Measurements from ENCODE around the gene ACADSB. TPM values are rescaled to one million over a fixed set of nuclear protein-coding genes. Genes with fewer than 3 reads are reported as not detected.

Gene ACADSB
- total RNA-seq, 6 donors from 2014 or later, result 10.4 to 48.2 (median 30.2) TPM

- no peak for DNase-seq
- Histone ChIP-seq H3K27me3 (no peaks in the 10 kb centered on the region), H3K27ac (no peak overlapping the region), H3K36me3 (no peaks in the 10 kb centered on the region), H3K9me3 (no peaks in the 10 kb centered on the region), H3K4me1 (peaks cover 0 to 5% (median 2%) of the 10 kb centered on the region in 4 donors), H3K4me3 (no peak overlapping the region)
- ATAC-seq (ENCODE audit: low FRiP score in 2 of 2), result no peak
- TF ChIP-seq POLR2AphosphoS5 (IDR thresholded peaks at IDR 0.05), result no peak
- TF ChIP-seq EP300 (IDR thresholded peaks at IDR 0.05), result no peak
- no peak for TF ChIP-seq CTCF (IDR thresholded peaks at IDR 0.05)
- TF ChIP-seq POLR2A (IDR thresholded peaks at IDR 0.05), result no peak
- 91% methylated on average over 7 of the region's 7 CpGs for WGBS, 2 donors
Observed at GRCh38 chr10:123018531-123018930, 9.7 kb downstream of the ACADSB start.

DNA sequence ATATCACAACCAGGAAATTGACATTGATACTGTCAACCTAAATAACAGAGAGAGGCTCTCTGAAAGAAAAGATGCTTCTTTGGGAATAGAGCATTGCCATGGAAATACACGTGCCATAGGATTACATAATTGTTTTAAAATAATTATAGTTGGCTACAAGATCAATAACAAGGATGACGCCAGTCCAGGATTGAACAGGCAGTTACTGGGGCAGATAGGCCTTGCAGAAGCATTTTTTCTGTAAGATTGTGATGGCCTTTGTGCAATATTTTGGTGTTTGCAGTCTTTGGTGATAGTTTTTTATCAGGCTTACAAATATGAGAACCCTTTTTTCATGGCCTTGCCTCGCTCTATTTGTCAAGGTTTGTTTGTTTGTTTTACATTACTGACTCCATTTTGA is 10.5 kb downstream of the ACADSB start:
- ATAC-seq (ENCODE audit: low FRiP score in 2 of 2) (no peak), DNase-seq (no peak)
- TF ChIP-seq POLR2A (IDR thresholded peaks at IDR 0.05) (no peak), CTCF (IDR thresholded peaks at IDR 0.05) (no peak), EP300 (IDR thresholded peaks at IDR 0.05) (no peak), POLR2AphosphoS5 (IDR thresholded peaks at IDR 0.05) (no peak)
- Histone ChIP-seq H3K27me3 (no peaks in the 10 kb centered on the region), H3K27ac (no peak overlapping the region), H3K9me3 (no peaks in the 10 kb centered on the region), H3K4me3 (no peak overlapping the region), H3K36me3 (no peaks in the 10 kb centered on the region), H3K4me1 (peaks cover 0 to 4% (median 0%) of the 10 kb centered on the region in 4 donors)
- WGBS, 2 donors, result 62 to 84% methylated on average over 3 of the region's 3 CpGs

DNA sequence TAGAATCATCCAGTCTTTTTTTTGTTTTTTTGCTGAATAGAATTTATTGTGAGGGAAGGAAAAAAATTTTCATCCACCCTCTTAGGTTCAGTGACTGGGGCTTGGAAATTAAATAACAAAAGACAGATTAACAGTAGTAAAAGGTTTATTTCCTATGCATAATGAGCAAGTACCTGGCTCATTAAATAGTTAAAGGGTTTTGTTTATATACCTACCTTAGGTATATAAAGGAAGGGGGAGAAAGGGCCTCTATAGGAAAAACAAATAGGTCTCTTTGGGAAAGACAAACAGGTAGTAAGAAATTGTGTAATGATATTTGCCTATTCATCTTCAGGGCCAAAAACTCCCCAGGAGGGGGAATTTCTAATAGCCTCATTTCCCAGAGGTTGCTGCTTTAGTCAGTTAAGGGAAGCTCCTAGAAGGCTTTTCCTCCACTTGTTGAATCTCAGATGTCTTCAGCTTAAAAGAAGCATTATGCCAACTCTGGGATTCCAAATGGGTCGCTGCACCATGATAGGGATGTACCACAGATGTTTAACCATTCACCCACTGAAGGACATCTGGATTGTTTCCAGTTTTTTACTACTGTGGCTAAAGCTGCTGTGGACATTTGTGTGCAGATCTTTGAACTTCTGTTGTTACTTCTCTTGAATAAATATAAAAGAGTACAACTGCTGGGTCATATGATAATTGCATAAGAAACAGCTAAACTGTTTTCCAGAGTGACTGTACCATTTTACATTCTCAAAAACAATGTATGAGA is 11.3 kb downstream of the ACADSB start:
- no peak overlapping the region for H3K4me3 ChIP-seq
- H3K9me3 ChIP-seq, result no peaks in the 10 kb centered on the region
- H3K4me1 ChIP-seq, result peaks cover 0 to 4% (median 0%) of the 10 kb centered on the region in 4 donors
- DNase-seq (no peak), ATAC-seq (ENCODE audit: low FRiP score in 2 of 2) (no peak)
- TF ChIP-seq EP300 (IDR thresholded peaks at IDR 0.05) (no peak), CTCF (IDR thresholded peaks at IDR 0.05) (no peak), POLR2AphosphoS5 (IDR thresholded peaks at IDR 0.05) (no peak), POLR2A (IDR thresholded peaks at IDR 0.05) (no peak)
- WGBS, 2 donors, result 67 to 74% methylated on average over 1 of the region's 1 CpG
- H3K36me3 ChIP-seq, result no peaks in the 10 kb centered on the region
- H3K27ac ChIP-seq, result no peak overlapping the region
- no peaks in the 10 kb centered on the region for H3K27me3 ChIP-seq

DNA sequence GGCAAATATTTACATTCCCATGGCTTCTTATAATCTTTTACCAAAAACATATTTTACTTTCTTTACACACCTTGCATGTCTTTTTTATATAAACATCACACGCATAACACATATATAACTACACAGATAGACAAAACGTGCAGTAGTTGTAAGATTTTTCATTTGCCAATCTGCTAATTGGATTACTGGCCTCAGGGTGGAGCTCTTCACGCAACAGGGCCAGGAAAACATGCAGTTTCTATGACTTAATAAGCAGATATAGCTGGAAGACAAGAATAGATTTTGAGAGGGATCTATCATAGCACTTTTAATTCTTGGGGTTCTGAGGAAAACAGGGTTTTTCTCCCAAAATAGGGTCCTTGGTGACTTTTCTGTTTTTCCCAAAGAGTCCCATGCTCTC is 12.7 kb downstream of the ACADSB start:
- ATAC-seq (ENCODE audit: low FRiP score in 2 of 2), result no peak
- WGBS, 2 donors, result 63 to 68% methylated on average over 3 of the region's 3 CpGs
- H3K27ac ChIP-seq, result no peak overlapping the region
- H3K4me3 ChIP-seq, result no peak overlapping the region
- H3K4me1 ChIP-seq, result peaks cover 0 to 4% (median 0%) of the 10 kb centered on the region in 4 donors
- no peak for DNase-seq
- H3K9me3 ChIP-seq, result no peaks in the 10 kb centered on the region
- TF ChIP-seq POLR2AphosphoS5 (IDR thresholded peaks at IDR 0.05), result no peak
- no peak for TF ChIP-seq POLR2A (IDR thresholded peaks at IDR 0.05)
- no peak for TF ChIP-seq CTCF (IDR thresholded peaks at IDR 0.05)
- no peak for TF ChIP-seq EP300 (IDR thresholded peaks at IDR 0.05)
- H3K36me3 ChIP-seq, result no peaks in the 10 kb centered on the region
- no peaks in the 10 kb centered on the region for H3K27me3 ChIP-seq

DNA sequence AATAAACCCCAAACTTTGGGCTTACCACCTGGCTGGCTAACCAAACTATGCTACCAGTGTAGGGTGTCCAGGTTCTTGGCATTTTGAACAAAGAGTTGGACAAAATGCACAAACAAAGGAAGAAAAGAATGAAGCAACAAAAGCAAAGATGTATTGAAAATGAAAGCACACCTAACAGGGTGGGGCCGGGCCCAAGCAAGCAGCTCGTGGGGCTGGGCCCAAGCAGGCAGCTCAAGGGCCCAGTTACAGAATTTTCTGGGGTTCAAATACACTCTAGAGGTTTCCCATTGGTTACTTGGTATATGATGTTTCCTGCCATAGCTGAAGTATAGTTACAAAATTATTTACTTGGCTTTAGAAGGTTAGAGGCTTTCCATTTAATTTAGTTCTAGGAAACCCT is 15.7 kb downstream of the ACADSB start:
- ATAC-seq (ENCODE audit: low FRiP score in 2 of 2) (no peak), DNase-seq (peak in 1 of 2 donors; percentile 35)
- Histone ChIP-seq H3K9me3 (no peaks in the 10 kb centered on the region), H3K36me3 (no peaks in the 10 kb centered on the region), H3K4me3 (no peak overlapping the region), H3K27me3 (no peaks in the 10 kb centered on the region), H3K4me1 (peaks cover 0 to 4% (median 0%) of the 10 kb centered on the region in 4 donors), H3K27ac (no peak overlapping the region)
- TF ChIP-seq CTCF (IDR thresholded peaks at IDR 0.05) (no peak), POLR2A (IDR thresholded peaks at IDR 0.05) (no peak), POLR2AphosphoS5 (IDR thresholded peaks at IDR 0.05) (no peak), EP300 (IDR thresholded peaks at IDR 0.05) (no peak)
- 73 to 97% methylated on average over 2 of the region's 2 CpGs for WGBS, 2 donors
